ENCODE measurements around the gene CC2D2B.

The CC2D2B gene

DNA sequence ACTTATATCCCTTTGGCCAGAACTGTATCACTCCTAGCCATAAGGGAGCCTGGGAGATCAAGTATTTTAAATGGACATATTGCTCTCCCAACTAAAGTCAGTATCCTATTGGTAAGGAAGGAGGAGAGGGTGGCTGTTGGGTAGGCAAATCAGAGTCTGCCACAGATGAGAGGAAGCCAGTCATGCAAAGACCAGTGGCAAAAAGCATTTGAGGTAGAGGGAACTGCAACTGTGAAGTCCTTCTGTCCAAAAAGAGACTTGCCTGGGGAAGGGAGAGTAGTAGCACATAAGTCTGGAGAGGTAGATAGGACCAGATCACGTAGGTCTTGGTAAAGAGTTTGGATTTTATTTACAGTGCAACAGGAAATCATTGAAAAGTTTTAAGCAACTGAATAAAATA lies 126.8 kb downstream of the CC2D2B start:
- TF ChIP-seq, protein P1, sequence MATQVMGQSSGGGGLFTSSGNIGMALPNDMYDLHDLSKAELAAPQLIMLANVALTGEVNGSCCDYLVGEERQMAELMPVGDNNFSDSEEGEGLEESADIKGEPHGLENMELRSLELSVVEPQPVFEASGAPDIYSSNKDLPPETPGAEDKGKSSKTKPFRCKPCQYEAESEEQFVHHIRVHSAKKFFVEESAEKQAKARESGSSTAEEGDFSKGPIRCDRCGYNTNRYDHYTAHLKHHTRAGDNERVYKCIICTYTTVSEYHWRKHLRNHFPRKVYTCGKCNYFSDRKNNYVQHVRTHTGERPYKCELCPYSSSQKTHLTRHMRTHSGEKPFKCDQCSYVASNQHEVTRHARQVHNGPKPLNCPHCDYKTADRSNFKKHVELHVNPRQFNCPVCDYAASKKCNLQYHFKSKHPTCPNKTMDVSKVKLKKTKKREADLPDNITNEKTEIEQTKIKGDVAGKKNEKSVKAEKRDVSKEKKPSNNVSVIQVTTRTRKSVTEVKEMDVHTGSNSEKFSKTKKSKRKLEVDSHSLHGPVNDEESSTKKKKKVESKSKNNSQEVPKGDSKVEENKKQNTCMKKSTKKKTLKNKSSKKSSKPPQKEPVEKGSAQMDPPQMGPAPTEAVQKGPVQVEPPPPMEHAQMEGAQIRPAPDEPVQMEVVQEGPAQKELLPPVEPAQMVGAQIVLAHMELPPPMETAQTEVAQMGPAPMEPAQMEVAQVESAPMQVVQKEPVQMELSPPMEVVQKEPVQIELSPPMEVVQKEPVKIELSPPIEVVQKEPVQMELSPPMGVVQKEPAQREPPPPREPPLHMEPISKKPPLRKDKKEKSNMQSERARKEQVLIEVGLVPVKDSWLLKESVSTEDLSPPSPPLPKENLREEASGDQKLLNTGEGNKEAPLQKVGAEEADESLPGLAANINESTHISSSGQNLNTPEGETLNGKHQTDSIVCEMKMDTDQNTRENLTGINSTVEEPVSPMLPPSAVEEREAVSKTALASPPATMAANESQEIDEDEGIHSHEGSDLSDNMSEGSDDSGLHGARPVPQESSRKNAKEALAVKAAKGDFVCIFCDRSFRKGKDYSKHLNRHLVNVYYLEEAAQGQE (IDR thresholded peaks at IDR 0.05; ENCODE audit: low read depth): no peak
- TF ChIP-seq ZBTB7A (IDR thresholded peaks at IDR 0.05; ENCODE audit: low read depth): no peak
- no peak for TF ChIP-seq EP300 (IDR thresholded peaks at IDR 0.05; ENCODE audit: borderline replicate concordance)
- no peak for TF ChIP-seq NFIC (IDR thresholded peaks at IDR 0.05)
- TF ChIP-seq CREB1 (IDR thresholded peaks at IDR 0.05; ENCODE audit: low read depth): no peak
- no peak for TF ChIP-seq YY1 (IDR thresholded peaks at IDR 0.05; ENCODE audit: low read depth)
- TF ChIP-seq CEBPB (IDR thresholded peaks at IDR 0.05): no peak
- TF ChIP-seq, protein P2, sequence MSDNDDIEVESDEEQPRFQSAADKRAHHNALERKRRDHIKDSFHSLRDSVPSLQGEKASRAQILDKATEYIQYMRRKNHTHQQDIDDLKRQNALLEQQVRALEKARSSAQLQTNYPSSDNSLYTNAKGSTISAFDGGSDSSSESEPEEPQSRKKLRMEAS (IDR thresholded peaks at IDR 0.05): no peak
- no peak for TF ChIP-seq TAF1 (IDR thresholded peaks at IDR 0.05; ENCODE audit: low read depth)
- no peak for TF ChIP-seq RAD21 (IDR thresholded peaks at IDR 0.05; ENCODE audit: low read depth)
- no peak for TF ChIP-seq EGR1 (IDR thresholded peaks at IDR 0.05)
- TF ChIP-seq, protein P3, sequence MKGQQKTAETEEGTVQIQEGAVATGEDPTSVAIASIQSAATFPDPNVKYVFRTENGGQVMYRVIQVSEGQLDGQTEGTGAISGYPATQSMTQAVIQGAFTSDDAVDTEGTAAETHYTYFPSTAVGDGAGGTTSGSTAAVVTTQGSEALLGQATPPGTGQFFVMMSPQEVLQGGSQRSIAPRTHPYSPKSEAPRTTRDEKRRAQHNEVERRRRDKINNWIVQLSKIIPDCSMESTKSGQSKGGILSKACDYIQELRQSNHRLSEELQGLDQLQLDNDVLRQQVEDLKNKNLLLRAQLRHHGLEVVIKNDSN (IDR thresholded peaks at IDR 0.05): no peak
- TF ChIP-seq TCF12 (IDR thresholded peaks at IDR 0.05; ENCODE audit: low read depth): no peak
- TF ChIP-seq TEAD4 (IDR thresholded peaks at IDR 0.05): no peak
- TF ChIP-seq FOXM1 (IDR thresholded peaks at IDR 0.05; ENCODE audit: borderline replicate concordance, low read depth): no peak

DNA sequence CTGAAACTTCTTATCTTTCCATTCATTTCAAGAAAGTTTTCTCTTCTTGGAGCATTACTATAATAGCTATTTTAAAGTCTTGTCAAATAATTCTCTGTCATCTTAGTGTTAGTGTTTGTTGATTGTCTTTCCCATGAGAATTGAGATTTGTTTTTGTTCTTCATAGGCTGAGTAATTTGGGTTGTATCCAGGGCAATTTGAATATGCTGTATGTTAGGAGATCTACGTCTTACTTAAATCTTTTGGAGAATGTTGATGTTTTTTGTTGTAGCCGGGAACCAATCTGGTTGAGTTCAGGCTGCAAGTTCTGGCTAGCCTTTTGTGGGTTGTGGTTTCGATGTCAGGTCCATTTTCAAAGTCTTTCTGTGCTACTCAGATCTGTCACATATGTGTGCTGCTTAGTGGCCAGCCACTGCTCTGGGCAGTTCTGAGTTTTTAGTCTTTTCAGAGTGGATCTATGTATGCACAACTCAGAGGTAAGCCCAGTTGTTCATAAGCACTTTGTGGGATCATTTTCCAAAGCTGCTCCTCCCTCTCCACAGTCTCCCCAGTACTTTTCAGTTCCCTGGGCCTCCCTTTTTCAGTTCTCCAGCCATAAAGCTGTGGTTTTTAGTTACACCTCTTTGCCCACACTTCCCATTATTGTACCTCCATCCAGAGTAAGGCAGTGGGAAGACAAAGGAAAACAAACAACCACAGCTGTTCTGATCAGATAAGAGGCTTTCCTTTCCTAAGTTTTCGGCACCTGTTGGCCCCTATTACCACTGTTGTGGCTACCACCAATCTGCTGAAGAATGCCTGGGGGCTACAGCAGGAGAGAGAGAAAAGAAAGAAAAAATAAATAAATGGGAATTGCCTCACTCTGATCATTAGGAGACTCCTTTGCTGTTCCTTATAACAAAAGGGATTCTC lies 131.0 kb downstream of the CC2D2B start:
- no peak for TF ChIP-seq CEBPB (IDR thresholded peaks at IDR 0.05)
- no peak for TF ChIP-seq TAF1 (IDR thresholded peaks at IDR 0.05; ENCODE audit: low read depth)
- no peak for TF ChIP-seq EP300 (IDR thresholded peaks at IDR 0.05; ENCODE audit: borderline replicate concordance)
- no peak for TF ChIP-seq TEAD4 (IDR thresholded peaks at IDR 0.05)
- TF ChIP-seq FOXM1 (IDR thresholded peaks at IDR 0.05; ENCODE audit: borderline replicate concordance, low read depth): no peak
- no peak for TF ChIP-seq ZBTB7A (IDR thresholded peaks at IDR 0.05; ENCODE audit: low read depth)
- TF ChIP-seq, protein P1 (IDR thresholded peaks at IDR 0.05; ENCODE audit: low read depth): no peak
- TF ChIP-seq, protein P2 (IDR thresholded peaks at IDR 0.05): no peak
- no peak for TF ChIP-seq TCF12 (IDR thresholded peaks at IDR 0.05; ENCODE audit: low read depth)
- no peak for TF ChIP-seq NFIC (IDR thresholded peaks at IDR 0.05)
- no peak for TF ChIP-seq EGR1 (IDR thresholded peaks at IDR 0.05)
- TF ChIP-seq, protein P3 (IDR thresholded peaks at IDR 0.05): no peak
- no peak for TF ChIP-seq CREB1 (IDR thresholded peaks at IDR 0.05; ENCODE audit: low read depth)
- no peak for TF ChIP-seq RAD21 (IDR thresholded peaks at IDR 0.05; ENCODE audit: low read depth)
- no peak for TF ChIP-seq YY1 (IDR thresholded peaks at IDR 0.05; ENCODE audit: low read depth)

DNA sequence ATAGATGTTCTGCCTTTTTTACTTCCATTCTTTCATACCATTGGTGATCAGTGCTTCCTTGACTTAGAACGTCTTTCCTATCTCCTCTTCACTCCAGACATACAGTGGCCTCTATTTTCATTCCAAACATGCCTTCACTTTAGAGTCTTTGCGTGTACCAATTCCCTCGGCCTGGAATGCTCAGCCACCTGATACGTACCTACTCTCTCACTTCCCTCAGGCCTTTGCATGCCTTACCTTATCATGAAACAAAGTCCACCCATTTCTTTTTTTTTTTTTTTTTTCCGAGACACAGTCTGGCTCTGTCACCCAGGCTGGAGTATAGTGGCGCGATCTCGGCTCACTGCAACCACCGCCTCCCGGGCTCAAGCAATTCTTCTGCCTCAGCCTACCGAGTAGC lies 133.4 kb downstream of the CC2D2B start:
- TF ChIP-seq, protein P2 (IDR thresholded peaks at IDR 0.05): no peak
- TF ChIP-seq NFIC (IDR thresholded peaks at IDR 0.05) (no peak), YY1 (IDR thresholded peaks at IDR 0.05; ENCODE audit: low read depth) (no peak), TCF12 (IDR thresholded peaks at IDR 0.05; ENCODE audit: low read depth) (no peak), TEAD4 (IDR thresholded peaks at IDR 0.05) (no peak), EGR1 (IDR thresholded peaks at IDR 0.05) (no peak), CEBPB (IDR thresholded peaks at IDR 0.05) (no peak), TAF1 (IDR thresholded peaks at IDR 0.05; ENCODE audit: low read depth) (no peak), FOXM1 (IDR thresholded peaks at IDR 0.05; ENCODE audit: borderline replicate concordance, low read depth) (no peak), EP300 (IDR thresholded peaks at IDR 0.05; ENCODE audit: borderline replicate concordance) (no peak), ZBTB7A (IDR thresholded peaks at IDR 0.05; ENCODE audit: low read depth) (no peak), RAD21 (IDR thresholded peaks at IDR 0.05; ENCODE audit: low read depth) (no peak), CREB1 (IDR thresholded peaks at IDR 0.05; ENCODE audit: low read depth) (no peak)
- TF ChIP-seq, protein P1 (IDR thresholded peaks at IDR 0.05; ENCODE audit: low read depth): no peak
- TF ChIP-seq, protein P3 (IDR thresholded peaks at IDR 0.05): no peak
